PC-3 (cell line): ENCODE measurements around the gene ASB10. TPM values are rescaled to one million over a fixed set of nuclear protein-coding genes. Genes with fewer than 3 reads are reported as not detected.

Source experiments
- ATAC-seq: fragments of 200-7000 bp; cut with Tn5 transposase; 2 replicates; pipeline ENCODE4 v1.9.1; 2020; ENCODE audit warnings: mild to moderate bottlenecking, moderate library complexity
- BruUV-seq: library from RNA; stranded (reverse); fragments of 400-500 nt; replicated peaks from 2 replicates; lab custom pipeline; 2021; lab: Mats Ljungman, UMichigan
- CTCF ChIA-PET: fragments of 300-600 bp; sonication (Branson Sonifier 250); formaldehyde crosslinking; loops from one replicate; lab custom pipeline; 2022; ENCODE audit warnings: antibody characterized with exemption; lab: Charles Lee
- POLR2A ChIA-PET: fragments of 300-600 bp; sonication (Branson Sonifier 250); formaldehyde crosslinking; loops from one replicate; lab custom pipeline; 2022; ENCODE audit warnings: antibody characterized with exemption; ENCODE audit not compliant: unreplicated experiment; lab: Charles Lee
- DNase-seq: peaks from one replicate; pipeline ENCODE4 v3.0.0-alpha.2; 2015
- H2AFZ ChIP-seq: fragments of 300-600 bp; sonication (generic); 2 replicates; pipeline ENCODE4 v1.6.0; 2016; ENCODE audit warnings: antibody characterized with exemption, low read length
- H3F3A ChIP-seq: fragments of 300-600 bp; sonication (generic); one replicate; pipeline ENCODE4 v1.6.0; 2017; ENCODE audit warnings: antibody characterized with exemption, low read length, control low read depth, mild to moderate bottlenecking; ENCODE audit not compliant: unreplicated experiment
- H3K27ac ChIP-seq: fragments of 300-600 bp; sonication (generic); 2 replicates; pipeline ENCODE4 v1.5.1; 2016; ENCODE audit warnings: mild to moderate bottlenecking, low read length
- H3K27me3 ChIP-seq: fragments of 300-600 bp; sonication (generic); 2 replicates; pipeline ENCODE4 v1.6.1; 2016; ENCODE audit warnings: low read length, mixed read lengths
- H3K36me3 ChIP-seq: fragments of 300-600 bp; sonication (generic); 2 replicates; pipeline ENCODE4 v1.6.1; 2016; ENCODE audit warnings: low read depth, mixed run types, low read length, mixed read lengths
- H3K4me1 ChIP-seq: fragments of 300-600 bp; sonication (generic); 2 replicates; pipeline ENCODE4 v1.5.1; 2016; ENCODE audit warnings: low read length; ENCODE audit not compliant: insufficient read depth
- H3K4me2 ChIP-seq: fragments of 300-600 bp; sonication (generic); 2 replicates; pipeline ENCODE4 v1.6.0; 2016; ENCODE audit warnings: low read length
- H3K4me3 ChIP-seq: fragments of 300-600 bp; sonication (generic); 2 replicates; pipeline ENCODE4 v1.5.1; 2016; ENCODE audit warnings: mild to moderate bottlenecking, low read length, mixed read lengths
- H3K79me2 ChIP-seq: fragments of 300-600 bp; sonication (generic); 2 replicates; pipeline ENCODE4 v1.6.1; 2017; ENCODE audit warnings: low read length, mixed read lengths
- H3K9ac ChIP-seq: fragments of 300-600 bp; sonication (generic); 2 replicates; pipeline ENCODE4 v1.6.0; 2016; ENCODE audit warnings: mild to moderate bottlenecking, low read length
- H3K9me2 ChIP-seq: fragments of 300-600 bp; sonication (generic); replicated peaks from 2 replicates; pipeline ENCODE4 v1.6.1; 2016; ENCODE audit warnings: mixed run types, low read length, mixed read lengths
- H3K9me3 ChIP-seq: fragments of 300-600 bp; sonication (generic); 2 replicates; pipeline ENCODE4 v1.6.1; 2016; ENCODE audit warnings: low read length, mixed read lengths
- H4K20me1 ChIP-seq: fragments of 300-600 bp; sonication (generic); 2 replicates; pipeline ENCODE4 v1.6.1; 2016; ENCODE audit warnings: low read length, mixed read lengths
- CTCF ChIP-seq: fragments of 300-600 bp; sonication (generic); conservative IDR thresholded peaks from 2 replicates; pipeline ENCODE4 v1.5.1; 2017; ENCODE audit warnings: antibody characterized with exemption, low read depth, mild to moderate bottlenecking, low read length
- EZH2 ChIP-seq: fragments of 300-600 bp; sonication (generic); IDR thresholded peaks from one replicate; pipeline ENCODE4 v1.6.1; 2017; ENCODE audit warnings: antibody characterized with exemption, mild to moderate bottlenecking, low read length; ENCODE audit not compliant: unreplicated experiment
- EZH2phosphoT487 ChIP-seq: fragments of 300-600 bp; sonication (generic); IDR thresholded peaks from 2 replicates; pipeline ENCODE4 v1.6.1; 2018; ENCODE audit warnings: mild to moderate bottlenecking, antibody characterized with exemption, low read length, borderline replicate concordance
- intact Hi-C: fragments of 100-400 bp; cut with micrococcal nuclease; formaldehyde crosslinking; loops from 2 replicates; pipeline ENCODE4 v1.9.0; 2023
- total RNA-seq: library from RNA; depleted of rRNA; stranded (reverse); fragments of >200 nt; gene quantifications from 2 replicates; pipeline ENCODE4 v1.2.3, GENCODE V29; 2014

Gene ASB10
- total RNA-seq, 1 experiment from 2014 or later = not detected

- peaks cover 2% of the 10 kb centered on the region; the same call in 1 of the 2 replicates for H3K36me3 ChIP-seq
- no TSS peak for BruUV-seq
- no peak for ATAC-seq
- intact Hi-C loops = no loop called here
- H3K4me2 ChIP-seq = no peak overlapping the region
- no peak overlapping the region for H3K4me3 ChIP-seq
- no peaks in the 10 kb centered on the region for H3K27me3 ChIP-seq
- H3K27ac ChIP-seq = no peak overlapping the region
- H3K9me2 ChIP-seq = no peaks in the 10 kb centered on the region
- POLR2A ChIA-PET = no interaction called here
- no peaks in the 10 kb centered on the region for H3K4me1 ChIP-seq
- DNase-seq = no peak
- no peaks in the 10 kb centered on the region for H3K79me2 ChIP-seq
- H3K9me3 ChIP-seq = no peaks in the 10 kb centered on the region
- no peak for TF ChIP-seq EZH2phosphoT487
- no peak for TF ChIP-seq EZH2
- no peak for TF ChIP-seq CTCF
- CTCF ChIA-PET = no interaction called here
- H2AFZ ChIP-seq = no peak overlapping the region
- no peaks in the 10 kb centered on the region for H4K20me1 ChIP-seq
- H3K9ac ChIP-seq = no peak overlapping the region
- H3F3A ChIP-seq = no peaks in the 10 kb centered on the region
Observed at GRCh38 chr7:151131592-151132293, 55.3 kb downstream of the ASB10 start.

GRCh38 chr7:151131224-151131591 is 55.8 kb downstream of the ASB10 start:
- H3K27ac ChIP-seq = no peak overlapping the region
- no peaks in the 10 kb centered on the region for H3K79me2 ChIP-seq
- no peaks in the 10 kb centered on the region for H3K27me3 ChIP-seq
- H3K9me2 ChIP-seq = no peaks in the 10 kb centered on the region
- ChIA-PET CTCF (no interaction called here), POLR2A (no interaction called here)
- no peaks in the 10 kb centered on the region for H4K20me1 ChIP-seq
- no peak for DNase-seq
- intact Hi-C loops = no loop called here
- H3K9ac ChIP-seq = no peak overlapping the region
- H3K36me3 ChIP-seq = peaks cover 2% of the 10 kb centered on the region; the same call in 1 of the 2 replicates
- H2AFZ ChIP-seq = no peak overlapping the region
- H3K4me3 ChIP-seq = no peak overlapping the region
- BruUV-seq = no TSS peak
- H3K4me1 ChIP-seq = no peaks in the 10 kb centered on the region
- H3K9me3 ChIP-seq = no peaks in the 10 kb centered on the region
- TF ChIP-seq EZH2phosphoT487 (no peak), CTCF (no peak), EZH2 (no peak)
- no peak overlapping the region for H3K4me2 ChIP-seq
- ATAC-seq = no peak
- H3F3A ChIP-seq = no peaks in the 10 kb centered on the region

GRCh38 chr7:151130741-151131157 is 56.3 kb downstream of the ASB10 start:
- ATAC-seq = no peak
- Histone ChIP-seq H2AFZ (no peak overlapping the region), H3F3A (no peaks in the 10 kb centered on the region), H4K20me1 (no peaks in the 10 kb centered on the region), H3K36me3 (peaks cover 2% of the 10 kb centered on the region; the same call in 1 of the 2 replicates), H3K4me1 (no peaks in the 10 kb centered on the region), H3K27ac (no peak overlapping the region), H3K4me2 (no peak overlapping the region), H3K9ac (no peak overlapping the region), H3K4me3 (no peak overlapping the region), H3K9me2 (no peaks in the 10 kb centered on the region), H3K79me2 (no peaks in the 10 kb centered on the region), H3K27me3 (no peaks in the 10 kb centered on the region), H3K9me3 (no peaks in the 10 kb centered on the region)
- CTCF ChIA-PET = no interaction called here
- intact Hi-C loops = no loop called here
- TF ChIP-seq CTCF (no peak), EZH2 (no peak), EZH2phosphoT487 (no peak)
- POLR2A ChIA-PET = no interaction called here
- no peak for DNase-seq
- no TSS peak for BruUV-seq
